Endodermal cell (in vitro differentiated cells): Measurements from ENCODE around the gene DPF3. TPM values are rescaled to one million over a fixed set of nuclear protein-coding genes. Genes with fewer than 3 reads are reported as not detected.

Source experiments
- DNase-seq: peaks from one replicate; pipeline ENCODE4 v3.0.0-alpha.2; 2017
- H3K27ac ChIP-seq: 2 replicates; pipeline ENCODE4 v1.5.1; 2013; ENCODE audit warnings: mild to moderate bottlenecking, low read depth, low read length, moderate library complexity
- H3K27me3 ChIP-seq: 2 replicates; pipeline ENCODE4 v1.6.1; 2013; ENCODE audit warnings: mild to moderate bottlenecking, low read length, moderate library complexity; ENCODE audit not compliant: insufficient read depth, control insufficient read depth, poor library complexity, severe bottlenecking
- H3K36me3 ChIP-seq: 2 replicates; pipeline ENCODE4 v1.7.0; 2013; ENCODE audit warnings: mild to moderate bottlenecking, low read length, moderate library complexity; ENCODE audit not compliant: control insufficient read depth, insufficient read depth
- H3K4me1 ChIP-seq: one replicate; pipeline ENCODE4 v1.7.0; 2013; ENCODE audit warnings: low read length; ENCODE audit not compliant: control insufficient read depth, insufficient read depth
- H3K4me3 ChIP-seq: 2 replicates; pipeline ENCODE4 v1.5.1; 2013; ENCODE audit warnings: mild to moderate bottlenecking, low read length, moderate library complexity
- H3K9ac ChIP-seq: 2 replicates; pipeline ENCODE4 v1.6.1; 2013; ENCODE audit warnings: mild to moderate bottlenecking, low read length, moderate library complexity; ENCODE audit not compliant: poor library complexity, severe bottlenecking; ENCODE audit errors: extremely low read depth
- H3K9me3 ChIP-seq: 2 replicates; pipeline ENCODE4 v1.6.1; 2013; ENCODE audit warnings: mild to moderate bottlenecking, low read length, moderate library complexity; ENCODE audit not compliant: control insufficient read depth
- H3K27ac Mint-ChIP-seq: 2 replicates; pipeline ENCODE4 v1.8.0; 2020; ENCODE audit warnings: mixed read lengths
- H3K27me3 Mint-ChIP-seq: 2 replicates; pipeline ENCODE4 v1.8.0; 2021; ENCODE audit warnings: mild to moderate bottlenecking, mixed read lengths; ENCODE audit not compliant: insufficient read depth
- H3K36me3 Mint-ChIP-seq: 2 replicates; pipeline ENCODE4 v1.8.0; 2020; ENCODE audit warnings: low read depth, mixed read lengths
- H3K4me1 Mint-ChIP-seq: 2 replicates; pipeline ENCODE4 v1.8.0; 2020; ENCODE audit warnings: mixed read lengths
- H3K4me3 Mint-ChIP-seq: 2 replicates; pipeline ENCODE4 v1.8.0; 2020; ENCODE audit warnings: mild to moderate bottlenecking, moderate library complexity, mixed read lengths
- H3K9me3 Mint-ChIP-seq: 2 replicates; pipeline ENCODE4 v1.8.0; 2020; ENCODE audit warnings: mild to moderate bottlenecking, mixed read lengths
- WGBS, 2 experiments: methylation state at CpG; one replicate each; pipeline versions ENCODE4 v1.1.5 to v1.1.7; 2013; ENCODE audit warnings: missing lambda C conversion rate in 2 of 2, mixed read lengths in 1 of 2; ENCODE audit not compliant: insufficient coverage in 1 of 2, insufficient read length in 1 of 2; 5-methylcytosine and 5-hydroxymethylcytosine counted together
- total RNA-seq, 2 donors: library from RNA; stranded (reverse); fragmentation: NEBNext Ultra II Directional in 1 of 2; extraction: Animal tissue kit (Norgen Biotek cat#: 25700) in 1 of 2; gene quantifications; 2 replicates in 1 of 2; 3 replicates in 1 of 2; pipeline ENCODE4 v1.2.1, GENCODE V29; 2021
- TF ChIP-seq, protein P1 (sequence below): fragments of 200-600 bp; sonication (generic); conservative IDR thresholded peaks from 2 replicates; pipeline ENCODE4 v1.5.0; 2021; ENCODE audit warnings: antibody characterized with exemption, mild to moderate bottlenecking

The DPF3 gene
- total RNA-seq, 2 donors from 2014 or later = not detected

DNA sequence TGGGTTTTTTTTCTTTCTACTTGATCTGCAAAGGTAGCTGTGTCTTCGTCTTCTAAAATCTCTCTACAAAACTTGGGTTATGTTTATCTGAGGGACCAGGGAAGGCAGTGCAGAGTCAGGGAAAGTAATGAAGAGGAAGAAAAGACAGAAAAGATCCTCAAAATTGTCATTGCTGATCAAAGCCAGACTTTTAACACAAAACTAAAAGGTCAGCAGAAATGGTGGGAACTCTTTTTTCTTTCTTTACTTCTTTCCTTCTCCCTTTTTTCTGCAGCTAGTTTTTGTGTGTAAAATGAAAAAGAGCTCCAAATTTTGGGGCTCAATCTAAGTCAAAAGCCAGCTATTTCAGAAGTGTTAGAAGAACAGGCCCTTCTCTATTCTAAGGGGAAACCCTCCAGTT, 11.9 kb downstream of the DPF3 start:
- 95% methylated on average over 1 of the region's 1 CpG; no CpG with 5 or more reads in 1 of the 2 experiments for WGBS, 2 experiments
- Histone ChIP-seq H3K27ac (no peak overlapping the region), H3K4me3 (no peak overlapping the region), H3K4me1 (no peaks in the 10 kb centered on the region), H3K36me3 (no peaks in the 10 kb centered on the region), H3K9me3 (peaks cover 5% of the 10 kb centered on the region), H3K27me3 (no peaks in the 10 kb centered on the region), H3K9ac (no peak overlapping the region)
- TF ChIP-seq, protein P1, sequence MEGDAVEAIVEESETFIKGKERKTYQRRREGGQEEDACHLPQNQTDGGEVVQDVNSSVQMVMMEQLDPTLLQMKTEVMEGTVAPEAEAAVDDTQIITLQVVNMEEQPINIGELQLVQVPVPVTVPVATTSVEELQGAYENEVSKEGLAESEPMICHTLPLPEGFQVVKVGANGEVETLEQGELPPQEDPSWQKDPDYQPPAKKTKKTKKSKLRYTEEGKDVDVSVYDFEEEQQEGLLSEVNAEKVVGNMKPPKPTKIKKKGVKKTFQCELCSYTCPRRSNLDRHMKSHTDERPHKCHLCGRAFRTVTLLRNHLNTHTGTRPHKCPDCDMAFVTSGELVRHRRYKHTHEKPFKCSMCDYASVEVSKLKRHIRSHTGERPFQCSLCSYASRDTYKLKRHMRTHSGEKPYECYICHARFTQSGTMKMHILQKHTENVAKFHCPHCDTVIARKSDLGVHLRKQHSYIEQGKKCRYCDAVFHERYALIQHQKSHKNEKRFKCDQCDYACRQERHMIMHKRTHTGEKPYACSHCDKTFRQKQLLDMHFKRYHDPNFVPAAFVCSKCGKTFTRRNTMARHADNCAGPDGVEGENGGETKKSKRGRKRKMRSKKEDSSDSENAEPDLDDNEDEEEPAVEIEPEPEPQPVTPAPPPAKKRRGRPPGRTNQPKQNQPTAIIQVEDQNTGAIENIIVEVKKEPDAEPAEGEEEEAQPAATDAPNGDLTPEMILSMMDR = no peak
- Mint-ChIP-seq H3K4me1 (peaks cover 15% of the 10 kb centered on the region), H3K4me3 (no peak overlapping the region), H3K27ac (no peak overlapping the region), H3K36me3 (no peaks in the 10 kb centered on the region), H3K27me3 (peaks cover 17% of the 10 kb centered on the region), H3K9me3 (peaks cover 13% of the 10 kb centered on the region)
- DNase-seq = no peak

DNA sequence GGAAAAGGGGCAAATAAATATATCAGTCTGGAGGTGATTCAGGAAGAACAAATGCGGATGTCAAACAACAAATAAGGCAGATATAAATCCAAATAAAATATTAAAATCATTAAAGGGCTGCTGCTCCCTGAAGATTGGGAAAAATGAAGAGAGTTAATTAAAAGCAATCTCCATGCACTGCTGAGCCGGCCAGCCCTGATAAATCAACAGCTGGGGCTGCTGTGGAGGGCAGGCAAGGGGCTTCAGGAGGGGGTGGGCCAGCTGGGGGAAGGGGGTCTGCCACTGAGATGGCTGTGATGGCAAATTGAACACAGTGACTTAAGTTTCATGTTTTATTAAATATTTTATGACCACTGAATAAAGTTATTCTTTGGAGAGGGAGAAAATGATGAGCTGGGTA, 12.4 kb downstream of the DPF3 start:
- Mint-ChIP-seq H3K27me3 (peaks cover 20% of the 10 kb centered on the region), H3K27ac (no peak overlapping the region), H3K4me1 (peaks cover 20% of the 10 kb centered on the region), H3K4me3 (no peak overlapping the region), H3K9me3 (peaks cover 9% of the 10 kb centered on the region), H3K36me3 (no peaks in the 10 kb centered on the region)
- TF ChIP-seq, protein P1 = no peak
- Histone ChIP-seq H3K27me3 (no peaks in the 10 kb centered on the region), H3K36me3 (no peaks in the 10 kb centered on the region), H3K9ac (no peak overlapping the region), H3K9me3 (peaks cover 3% of the 10 kb centered on the region), H3K27ac (no peak overlapping the region), H3K4me3 (no peak overlapping the region), H3K4me1 (peaks cover 2% of the 10 kb centered on the region)
- DNase-seq = no peak
- 82% methylated on average over 1 of the region's 2 CpGs; no CpG with 5 or more reads in 1 of the 2 experiments for WGBS, 2 experiments

DNA sequence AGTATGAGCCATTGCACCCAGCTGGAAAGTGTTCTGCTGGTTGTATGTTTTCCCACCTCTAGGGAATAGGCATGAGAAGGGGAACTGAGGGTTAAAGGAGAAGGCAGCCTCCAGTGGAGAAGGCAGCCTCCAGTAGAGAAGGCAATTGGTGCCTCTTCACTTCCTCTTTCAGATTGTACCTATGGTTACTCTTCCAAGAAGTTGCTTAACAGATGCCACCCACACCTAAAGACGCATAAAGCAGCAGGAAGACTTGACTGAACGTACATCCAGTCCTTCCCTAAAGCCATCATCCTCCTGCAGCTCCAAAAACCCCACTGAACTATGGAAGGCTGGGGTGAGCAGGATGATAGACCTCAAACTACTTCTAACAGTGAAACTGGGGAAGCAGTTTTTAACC, 13.1 kb downstream of the DPF3 start:
- no peak for DNase-seq
- Histone ChIP-seq H3K27ac (no peak overlapping the region), H3K4me1 (peaks cover 2% of the 10 kb centered on the region), H3K27me3 (no peaks in the 10 kb centered on the region), H3K36me3 (no peaks in the 10 kb centered on the region), H3K9me3 (no peaks in the 10 kb centered on the region), H3K9ac (no peak overlapping the region), H3K4me3 (no peak overlapping the region)
- Mint-ChIP-seq H3K9me3 (peaks cover 2% of the 10 kb centered on the region), H3K4me1 (peaks cover 24% of the 10 kb centered on the region), H3K4me3 (no peak overlapping the region), H3K27me3 (peaks cover 21% of the 10 kb centered on the region), H3K36me3 (no peaks in the 10 kb centered on the region), H3K27ac (no peak overlapping the region)
- 82 to 89% methylated on average over 2 of the region's 2 CpGs for WGBS, 2 experiments
- TF ChIP-seq, protein P1 = no peak
